NCI-H82 (cell line): ENCODE results near the gene C2CD4B.

Experiments
- DNase-seq: peaks from one replicate; lab custom pipeline; 2025; lab: John Stamatoyannopoulos, UW

C2CD4B gene

DNA sequence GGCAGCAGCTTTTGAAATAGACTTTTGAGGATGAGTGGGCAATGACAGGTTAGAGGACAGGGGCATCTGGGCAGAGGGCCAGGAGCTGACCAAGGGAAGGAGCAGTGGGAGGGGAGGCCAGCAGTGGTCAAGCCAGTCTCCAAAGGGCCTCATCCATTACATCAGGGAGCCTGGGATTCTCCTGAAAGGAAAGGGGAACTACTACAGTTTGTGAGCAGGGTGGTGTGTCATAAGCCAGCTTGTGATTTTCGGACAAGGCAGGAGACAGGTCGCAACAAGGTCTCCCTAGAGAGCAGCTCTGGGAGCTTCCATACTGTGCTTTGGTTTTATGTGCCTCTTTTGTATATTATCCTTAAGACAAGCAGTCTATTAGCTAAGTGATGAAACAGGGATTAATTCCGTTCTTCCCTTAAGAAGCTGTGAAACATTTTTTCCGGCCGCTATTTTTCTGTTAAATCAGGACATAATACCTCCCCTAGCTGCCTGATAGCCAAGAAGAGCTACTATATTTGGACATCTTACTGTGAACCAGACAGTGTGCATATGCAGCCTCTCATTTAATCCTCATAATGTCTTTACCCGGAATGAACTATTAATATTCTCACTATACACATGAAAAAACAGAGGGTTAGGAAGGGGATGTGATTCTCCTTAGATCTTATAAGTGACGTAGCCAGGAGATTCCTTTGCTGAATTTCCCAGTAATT lies 46.4 kb downstream of the C2CD4B start:
- peak; percentile 38 for DNase-seq

DNA sequence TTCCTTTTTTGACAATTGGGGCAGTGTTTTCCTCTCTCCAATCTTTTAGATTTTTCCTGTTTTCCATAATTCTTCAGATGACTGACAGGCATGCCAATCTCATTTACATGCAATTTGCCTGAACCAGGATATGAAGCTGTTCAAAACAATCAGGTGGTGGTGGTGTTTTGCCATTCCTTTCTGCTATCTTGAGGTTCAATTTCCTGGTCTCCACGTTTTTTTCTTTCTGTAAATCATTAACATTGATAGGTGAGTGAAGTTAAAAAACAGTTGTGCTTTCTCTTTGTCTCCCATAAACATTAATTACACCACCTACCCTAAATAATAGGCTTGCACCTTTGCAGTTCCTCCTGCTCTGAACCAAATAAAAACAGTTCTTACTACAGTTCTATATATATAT lies 49.2 kb downstream of the C2CD4B start:
- no peak for DNase-seq
